ENCODE results near the gene NISCH. TPM values are rescaled to one million over a fixed set of nuclear protein-coding genes. Genes with fewer than 3 reads are reported as not detected.

The NISCH gene
- total and polyA plus RNA-seq, 2 donors (not counting 3 experiments of a cell fraction or from before 2014, with no cell fraction given) = 156 to 178 TPM

- no peak overlapping the region for H2AFZ ChIP-seq (ENCODE audit: low read depth, low read length)
- no peak for TF ChIP-seq POLR2AphosphoS5 (IDR thresholded peaks at IDR 0.05; ENCODE audit: insufficient read depth, low read depth, low read length)
- TF ChIP-seq MYC (IDR thresholded peaks at IDR 0.05; ENCODE audit: low read depth, low read length) = no peak
- no peak for TF ChIP-seq JUN (IDR thresholded peaks at IDR 0.05; ENCODE audit: borderline replicate concordance, insufficient read depth, insufficient read length, low read depth)
- TF ChIP-seq FOS (IDR thresholded peaks at IDR 0.05; ENCODE audit: borderline replicate concordance, insufficient read depth, low read length) = no peak
- no peak for TF ChIP-seq POLR2A (IDR thresholded peaks at IDR 0.05; ENCODE audit: low read depth, low read length)
- peaks cover 17% of the 10 kb centered on the region for H3K4me1 ChIP-seq (ENCODE audit: control insufficient read depth, extremely low read depth, insufficient read depth, low read length)
- intact Hi-C loops (cut with micrococcal nuclease) = no loop called here
- no peak overlapping the region for H3K9ac ChIP-seq (replicated peaks; ENCODE audit: extremely low read depth, insufficient read depth, low read length)
- H3K4me3 ChIP-seq (replicated peaks in 1 of 3; ENCODE audit: insufficient read depth in 1 of 3, low read depth in 1 of 3, low read length in 3 of 3) = no peak overlapping the region
- dilution Hi-C loops (cut with MboI; ENCODE audit: extremely low pct_ligation_motif_present, low sequenced_read_pairs) = no loop called here
- POLR2A ChIA-PET = no interaction called here
- BruUV-seq (replicated peaks) = no TSS peak
- H3K36me3 ChIP-seq (ENCODE audit: control insufficient read depth in 2 of 2, extremely low read depth in 1 of 2, insufficient read depth in 2 of 2, low read length in 2 of 2) = peaks cover 14 to 19% of the 10 kb centered on the region in 2 experiments
- peak overlapping the region; percentile 86 for H3K4me2 ChIP-seq (ENCODE audit: insufficient read depth, low read length)
- CTCF ChIA-PET = no interaction called here
- H3K27ac ChIP-seq (ENCODE audit: insufficient read depth, low read depth, low read length) = no peak overlapping the region
- DNase-seq (ENCODE audit: low read depth, low spot score) (no peak), FAIRE-seq (no peak)
- no peaks in the 10 kb centered on the region for H3K27me3 ChIP-seq (ENCODE audit: control insufficient read depth in 2 of 2, insufficient read depth in 2 of 2, low read length in 2 of 2)
- H3K79me2 ChIP-seq (ENCODE audit: control insufficient read depth, insufficient read depth, low read length) = peaks cover 38% of the 10 kb centered on the region
- H3K9me1 ChIP-seq (replicated peaks; ENCODE audit: control insufficient read depth, extremely low read depth, insufficient read depth, low read length) = no peaks in the 10 kb centered on the region
- no peaks in the 10 kb centered on the region for H4K20me1 ChIP-seq (replicated peaks; ENCODE audit: control insufficient read depth, extremely low read depth, insufficient read depth, low read length)
- H3K9me3 ChIP-seq (replicated peaks; ENCODE audit: control insufficient read depth, insufficient read depth, low read length) = no peaks in the 10 kb centered on the region
These were observed 1.0 kb upstream of the NISCH start for GRCh38 chr3:52454250-52454937.

GRCh38 chr3:52454938-52455282, 494 bp upstream of the NISCH start:
- intact Hi-C loops (cut with micrococcal nuclease) (loop anchor here (5.0 kb wide), 1 partner anchor 42 kb away; the partner anchor contains the start of gene STAB1), dilution Hi-C loops (cut with MboI; ENCODE audit: extremely low pct_ligation_motif_present, low sequenced_read_pairs) (no loop called here)
- H3K27ac ChIP-seq (ENCODE audit: insufficient read depth, low read depth, low read length) = peak overlapping the region; percentile 69
- no peak for FAIRE-seq
- DNase-seq (ENCODE audit: low read depth, low spot score) = no peak
- H3K9me3 ChIP-seq (replicated peaks; ENCODE audit: control insufficient read depth, insufficient read depth, low read length) = no peaks in the 10 kb centered on the region
- H2AFZ ChIP-seq (ENCODE audit: low read depth, low read length) = peak overlapping the region; percentile 99
- TF ChIP-seq POLR2A (IDR thresholded peaks at IDR 0.05; ENCODE audit: low read depth, low read length) = no peak
- TF ChIP-seq, protein P1, sequence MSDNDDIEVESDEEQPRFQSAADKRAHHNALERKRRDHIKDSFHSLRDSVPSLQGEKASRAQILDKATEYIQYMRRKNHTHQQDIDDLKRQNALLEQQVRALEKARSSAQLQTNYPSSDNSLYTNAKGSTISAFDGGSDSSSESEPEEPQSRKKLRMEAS (IDR thresholded peaks at IDR 0.05; ENCODE audit: insufficient read depth, insufficient read length) = no peak
- TF ChIP-seq, protein P2, sequence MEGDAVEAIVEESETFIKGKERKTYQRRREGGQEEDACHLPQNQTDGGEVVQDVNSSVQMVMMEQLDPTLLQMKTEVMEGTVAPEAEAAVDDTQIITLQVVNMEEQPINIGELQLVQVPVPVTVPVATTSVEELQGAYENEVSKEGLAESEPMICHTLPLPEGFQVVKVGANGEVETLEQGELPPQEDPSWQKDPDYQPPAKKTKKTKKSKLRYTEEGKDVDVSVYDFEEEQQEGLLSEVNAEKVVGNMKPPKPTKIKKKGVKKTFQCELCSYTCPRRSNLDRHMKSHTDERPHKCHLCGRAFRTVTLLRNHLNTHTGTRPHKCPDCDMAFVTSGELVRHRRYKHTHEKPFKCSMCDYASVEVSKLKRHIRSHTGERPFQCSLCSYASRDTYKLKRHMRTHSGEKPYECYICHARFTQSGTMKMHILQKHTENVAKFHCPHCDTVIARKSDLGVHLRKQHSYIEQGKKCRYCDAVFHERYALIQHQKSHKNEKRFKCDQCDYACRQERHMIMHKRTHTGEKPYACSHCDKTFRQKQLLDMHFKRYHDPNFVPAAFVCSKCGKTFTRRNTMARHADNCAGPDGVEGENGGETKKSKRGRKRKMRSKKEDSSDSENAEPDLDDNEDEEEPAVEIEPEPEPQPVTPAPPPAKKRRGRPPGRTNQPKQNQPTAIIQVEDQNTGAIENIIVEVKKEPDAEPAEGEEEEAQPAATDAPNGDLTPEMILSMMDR (IDR thresholded peaks at IDR 0.05; ENCODE audit: extremely low read depth in 1 of 2, insufficient read depth in 1 of 2, low read depth in 1 of 2, low read length in 2 of 2) = no peak
- no peak for TF ChIP-seq EZH2 (IDR thresholded peaks at IDR 0.05; ENCODE audit: borderline replicate concordance, low read depth, low read length, severe bottlenecking)
- no peak for TF ChIP-seq JUN (IDR thresholded peaks at IDR 0.05; ENCODE audit: borderline replicate concordance, insufficient read depth, insufficient read length, low read depth)
- TF ChIP-seq POLR2AphosphoS5 (IDR thresholded peaks at IDR 0.05; ENCODE audit: insufficient read depth, low read depth, low read length) = no peak
- TF ChIP-seq FOS (IDR thresholded peaks at IDR 0.05; ENCODE audit: borderline replicate concordance, insufficient read depth, low read length) = no peak
- no peak for TF ChIP-seq MYC (IDR thresholded peaks at IDR 0.05; ENCODE audit: low read depth, low read length)
- no peak for TF ChIP-seq GATA2 (IDR thresholded peaks at IDR 0.05; ENCODE audit: insufficient read depth, insufficient read length, low read depth, low read length)
- no peaks in the 10 kb centered on the region for H3K9me1 ChIP-seq (replicated peaks; ENCODE audit: control insufficient read depth, extremely low read depth, insufficient read depth, low read length)
- H3K4me3 ChIP-seq (replicated peaks in 1 of 3; ENCODE audit: insufficient read depth in 1 of 3, low read depth in 1 of 3, low read length in 3 of 3) = peak overlapping the region; percentile 47 to 97 (median 62)
- H3K9ac ChIP-seq (replicated peaks; ENCODE audit: extremely low read depth, insufficient read depth, low read length) = peak overlapping the region; percentile 68
- peaks cover 14 to 19% of the 10 kb centered on the region in 2 experiments for H3K36me3 ChIP-seq (ENCODE audit: control insufficient read depth in 2 of 2, extremely low read depth in 1 of 2, insufficient read depth in 2 of 2, low read length in 2 of 2)
- TSS peak; percentile 28 for BruUV-seq (replicated peaks)
- no peaks in the 10 kb centered on the region for H4K20me1 ChIP-seq (replicated peaks; ENCODE audit: control insufficient read depth, extremely low read depth, insufficient read depth, low read length)
- ChIA-PET CTCF (no interaction called here), POLR2A (no interaction called here)
- peaks cover 17% of the 10 kb centered on the region for H3K4me1 ChIP-seq (ENCODE audit: control insufficient read depth, extremely low read depth, insufficient read depth, low read length)
- H3K4me2 ChIP-seq (ENCODE audit: insufficient read depth, low read length) = peak overlapping the region; percentile 86
- peaks cover 38% of the 10 kb centered on the region for H3K79me2 ChIP-seq (ENCODE audit: control insufficient read depth, insufficient read depth, low read length)
- no peaks in the 10 kb centered on the region for H3K27me3 ChIP-seq (ENCODE audit: control insufficient read depth in 2 of 2, insufficient read depth in 2 of 2, low read length in 2 of 2)

All from endothelial cell of umbilical vein (primary cell).